ENCODE results near the gene TIPARP. TPM values are rescaled to one million over a fixed set of nuclear protein-coding genes. Genes with fewer than 3 reads are reported as not detected.

Gene TIPARP
- total and polyA plus RNA-seq, 2 of the 8 experiments (the other 6 are each of a cell fraction or from before 2014, with no cell fraction given): 1.6 to 5.8 TPM

- Histone ChIP-seq H3K23me2 (ENCODE audit: low read depth, low read length) (no peaks in the 10 kb centered on the region), H4K20me1 (replicated peaks in 1 of 2; ENCODE audit: control insufficient read depth in 1 of 2, insufficient read depth in 2 of 2, low read length in 2 of 2) (no peaks in the 10 kb centered on the region), H3K4me2 (ENCODE audit: insufficient read depth in 1 of 2, low read depth in 2 of 2, low read length in 2 of 2) (no peak overlapping the region), H2BK20ac (ENCODE audit: low read length) (no peak overlapping the region), H3K23ac (ENCODE audit: insufficient read length) (no peak overlapping the region), H3K9ac (replicated peaks in 1 of 4; ENCODE audit: extremely low read depth in 1 of 4, low read depth in 3 of 4, low read length in 3 of 4) (no peak overlapping the region), H3K18ac (ENCODE audit: extremely low read depth, low read length) (no peak overlapping the region), H3K56ac (replicated peaks; ENCODE audit: insufficient read length, low read depth, low read length) (no peak overlapping the region), H4K91ac (replicated peaks; ENCODE audit: insufficient read length, low read length) (no peak overlapping the region), H3K4ac (replicated peaks; ENCODE audit: insufficient read length, low read depth, low read length) (no peak overlapping the region), H3K79me1 (ENCODE audit: low read depth, low read length) (no peaks in the 10 kb centered on the region), H3K27ac (ENCODE audit: low read depth, low read length) (no peak overlapping the region), H2AFZ (ENCODE audit: low read length) (no peak overlapping the region), H3K4me3 (ENCODE audit: extremely low read depth in 1 of 4, insufficient read depth in 2 of 4, low read depth in 3 of 4, low read length in 4 of 4) (no peak overlapping the region), H3K9me3 (ENCODE audit: insufficient read depth in 2 of 2, low read depth in 1 of 2, low read length in 1 of 2) (no peaks in the 10 kb centered on the region), H4K8ac (ENCODE audit: extremely low read depth, insufficient read depth, low read length) (no peak overlapping the region), H4K5ac (ENCODE audit: insufficient read length, low read depth, low read length) (no peak overlapping the region), H3K27me3 (replicated peaks in 1 of 4; ENCODE audit: control insufficient read depth in 3 of 4, extremely low read depth in 1 of 4, insufficient read depth in 3 of 4, low read length in 3 of 4) (no peaks in the 10 kb centered on the region), H2BK5ac (ENCODE audit: low read depth, low read length) (no peak overlapping the region), H3K4me1 (replicated peaks in 1 of 4; ENCODE audit: control insufficient read depth in 3 of 4, insufficient read depth in 4 of 4, low read length in 3 of 4) (peaks cover 0 to 9% (median 0%) of the 10 kb centered on the region in 4 experiments; a peak in 2 of 7 replicates), H2BK12ac (ENCODE audit: low read depth, low read length) (no peak overlapping the region), H2AK5ac (ENCODE audit: low read depth, low read length) (no peak overlapping the region), H3K79me2 (ENCODE audit: control insufficient read depth in 1 of 2, insufficient read depth in 2 of 2, low read length in 2 of 2) (no peaks in the 10 kb centered on the region), H3K36me3 (ENCODE audit: control insufficient read depth in 2 of 4, insufficient read depth in 4 of 4, low read length in 3 of 4) (no peaks in the 10 kb centered on the region), H2BK120ac (replicated peaks; ENCODE audit: low read depth, low read length) (no peak overlapping the region), H3K14ac (ENCODE audit: insufficient read length) (no peak overlapping the region), H2BK15ac (ENCODE audit: low read length) (no peak overlapping the region)
- WGBS, 2 experiments (ENCODE audit: extremely low coverage in 1 of 2, insufficient coverage in 1 of 2, insufficient read length in 1 of 2, insufficient replicate concordance in 2 of 2, low coverage in 1 of 2, low lambda C conversion rate in 2 of 2, missing lambda C conversion rate in 1 of 2): 79% methylated on average over 2 of the region's 2 CpGs; no CpG with 5 or more reads in 1 of the 2 experiments
- POLR2A ChIA-PET (ENCODE audit: partially characterized antibody): interaction anchor here (0.8 kb wide), 1 partner anchor 21 kb away, joined by 3 read pairs; no protein-coding TSS in a partner anchor
- DNase-seq (ENCODE audit: low read depth in 1 of 2, low spot score in 2 of 2) (no peak), FAIRE-seq (no peak)
- CTCF ChIA-PET (ENCODE audit: partially characterized antibody): interaction anchor here (0.8 to 1.9 kb wide), 5 partner anchors 25 to 114 kb away, joined by 3 to 4 read pairs (median 3); no protein-coding TSS in a partner anchor
- no peak for TF ChIP-seq RAD21 (IDR thresholded peaks at IDR 0.05 in 1 of 2, conservative IDR thresholded peaks at IDR 0.05 in 1 of 2; ENCODE audit: low read depth in 2 of 2, low read length in 2 of 2)
- no peak for TF ChIP-seq ATF2 (IDR thresholded peaks at IDR 0.05; ENCODE audit: low read length)
- TF ChIP-seq EGR1 (IDR thresholded peaks at IDR 0.05; ENCODE audit: borderline replicate concordance, low read depth, low read length): no peak
- TF ChIP-seq BCL11A (IDR thresholded peaks at IDR 0.05; ENCODE audit: low read depth in 2 of 2, low read length in 2 of 2): no peak
- TF ChIP-seq RXRA (IDR thresholded peaks at IDR 0.05; ENCODE audit: insufficient read depth, low read depth, low read length): no peak
- no peak for TF ChIP-seq NANOG (IDR thresholded peaks at IDR 0.05; ENCODE audit: insufficient read depth, low read depth, low read length, poor library complexity, severe bottlenecking)
- no peak for TF ChIP-seq SIX5 (IDR thresholded peaks at IDR 0.05; ENCODE audit: low read depth, low read length)
- TF ChIP-seq NRF1 (IDR thresholded peaks at IDR 0.05; ENCODE audit: low read depth, low read length): no peak
- no peak for TF ChIP-seq SAP30 (IDR thresholded peaks at IDR 0.05; ENCODE audit: insufficient read depth, insufficient replicate concordance, low read length)
These were observed 47.6 kb downstream of the TIPARP start for GRCh38 chr3:156721687-156722618.
